Keratinocyte (primary cell): ENCODE data around the gene PDZD7.

Experiments
- CTCF ChIP-seq, 3 experiments: IDR thresholded peaks in 1 of 3; conservative IDR thresholded peaks in 1 of 3; optimal IDR thresholded peaks in 1 of 3; 2 replicates in 2 of 3; 3 replicates in 1 of 3; pipeline versions ENCODE3 to v1.5.1; 2011; ENCODE audit warnings: low read length in 3 of 3, mild to moderate bottlenecking in 3 of 3, moderate library complexity in 2 of 3, control low read depth in 1 of 3, inconsistent platforms in 1 of 3; ENCODE audit not compliant: insufficient read depth in 2 of 3; ENCODE audit errors: extremely low read depth in 1 of 3
- EZH2 ChIP-seq: IDR thresholded peaks from one replicate; pipeline ENCODE4 v1.6.1; 2012; ENCODE audit warnings: inconsistent platforms, mild to moderate bottlenecking, low read length, moderate library complexity

GRCh38 chr10:100981178-100981772 lies 49.7 kb downstream of the PDZD7 start:
- TF ChIP-seq CTCF (optimal IDR thresholded peaks at IDR 0.05 in 1 of 3, IDR thresholded peaks at IDR 0.05 in 1 of 3, conservative IDR thresholded peaks at IDR 0.05 in 1 of 3; ENCODE audit: extremely low read depth in 1 of 3, insufficient read depth in 2 of 3, low read length in 3 of 3) (no peak), EZH2 (no peak)
